WTC11 (cell line): ENCODE measurements around the gene NPW. TPM values are rescaled to one million over a fixed set of nuclear protein-coding genes. Genes with fewer than 3 reads are reported as not detected.

ENCODE experiments used
- ATAC-seq: fragments of 200-7000 bp; cut with Tn5 transposase; 2 replicates; pipeline ENCODE4 v1.10.0; 2021; ENCODE audit warnings: mild to moderate bottlenecking, moderate library complexity
- CTCF ChIA-PET: fragments of 300-600 bp; sonication (Branson Sonifier 250); formaldehyde crosslinking; loops from one replicate; lab custom pipeline; 2021; ENCODE audit warnings: antibody characterized with exemption; lab: Charles Lee
- POLR2A ChIA-PET: fragments of 350-600 bp; sonication (Branson Sonifier 250); formaldehyde crosslinking; loops from one replicate; lab custom pipeline; 2021; ENCODE audit warnings: antibody characterized with exemption; lab: Charles Lee
- DNase-seq: peaks from one replicate; pipeline ENCODE4 v3.0.0; 2021; ENCODE audit warnings: low spot score
- H3K27ac Mint-ChIP-seq: 2 replicates; pipeline ENCODE4 v1.8.0; 2021; ENCODE audit warnings: mixed read lengths
- H3K27me3 Mint-ChIP-seq: 2 replicates; pipeline ENCODE4 v1.8.0; 2021; ENCODE audit warnings: low read depth, mild to moderate bottlenecking, moderate library complexity, mixed read lengths
- H3K36me3 Mint-ChIP-seq: 2 replicates; pipeline ENCODE4 v1.8.0; 2021; ENCODE audit warnings: mixed read lengths
- H3K4me1 Mint-ChIP-seq: 2 replicates; pipeline ENCODE4 v1.8.0; 2022; ENCODE audit warnings: mixed read lengths
- H3K4me3 Mint-ChIP-seq: 2 replicates; pipeline ENCODE4 v1.8.0; 2021; ENCODE audit warnings: mild to moderate bottlenecking, moderate library complexity, mixed read lengths
- H3K9me3 Mint-ChIP-seq: 2 replicates; pipeline ENCODE4 v1.8.0; 2021; ENCODE audit warnings: mixed read lengths
- AFF4 ChIP-seq: sonication (generic); formaldehyde crosslinking; IDR thresholded peaks from 2 replicates; pipeline ENCODE4 v1.8.1; 2023; ENCODE audit warnings: mild to moderate bottlenecking, missing genetic modification reagents, borderline replicate concordance
- E2F4 ChIP-seq: sonication (generic); formaldehyde crosslinking; IDR thresholded peaks from 2 replicates; pipeline ENCODE4 v1.8.1; 2022; ENCODE audit warnings: low read depth, mild to moderate bottlenecking, moderate library complexity, missing genetic modification reagents, borderline replicate concordance
- HMGXB4 ChIP-seq: sonication (generic); formaldehyde crosslinking; IDR thresholded peaks from 2 replicates; pipeline ENCODE4 v1.8.1; 2023; ENCODE audit warnings: mild to moderate bottlenecking, moderate library complexity, missing genetic modification reagents
- IRF2 ChIP-seq: sonication (generic); formaldehyde crosslinking; IDR thresholded peaks from 2 replicates; pipeline ENCODE4 v1.8.0; 2022; ENCODE audit warnings: low read depth, missing genetic modification reagents, borderline replicate concordance
- MLX ChIP-seq: sonication (generic); formaldehyde crosslinking; IDR thresholded peaks from 2 replicates; pipeline ENCODE4 v1.8.1; 2023; ENCODE audit warnings: mild to moderate bottlenecking, missing genetic modification reagents, moderate library complexity
- NFATC4 ChIP-seq: fragments of 250-450 bp; sonication (Bioruptor Pico); IDR thresholded peaks from 2 replicates; pipeline ENCODE4 v1.9.0; 2021; ENCODE audit warnings: mild to moderate bottlenecking
- STAT6 ChIP-seq: sonication (generic); formaldehyde crosslinking; conservative IDR thresholded peaks from 2 replicates; pipeline ENCODE4 v1.8.1; 2023; ENCODE audit warnings: mild to moderate bottlenecking, low read depth, missing genetic modification reagents, moderate library complexity
- TCF7 ChIP-seq: sonication (generic); formaldehyde crosslinking; IDR thresholded peaks from 2 replicates; pipeline ENCODE4 v1.8.0; 2022; ENCODE audit warnings: mild to moderate bottlenecking, low read depth, missing genetic modification reagents, moderate library complexity
- TEAD4 ChIP-seq: sonication (generic); formaldehyde crosslinking; IDR thresholded peaks from 2 replicates; pipeline ENCODE4 v1.8.0; 2022; ENCODE audit warnings: mild to moderate bottlenecking, missing genetic modification reagents
- USF2 ChIP-seq: sonication (generic); formaldehyde crosslinking; IDR thresholded peaks from 2 replicates; pipeline ENCODE4 v1.8.1; 2023; ENCODE audit warnings: mild to moderate bottlenecking, missing genetic modification reagents, moderate library complexity
- ZBTB21 ChIP-seq: sonication (generic); formaldehyde crosslinking; IDR thresholded peaks from 2 replicates; pipeline ENCODE4 v1.8.1; 2023; ENCODE audit warnings: mild to moderate bottlenecking, missing genetic modification reagents, borderline replicate concordance
- ZMAT4 ChIP-seq: fragments of 250-450 bp; sonication (Bioruptor Pico); IDR thresholded peaks from 2 replicates; pipeline ENCODE4 v1.9.0; 2021; ENCODE audit warnings: mild to moderate bottlenecking
- ZNF396 ChIP-seq: fragments of 250-450 bp; sonication (Bioruptor Pico); IDR thresholded peaks from 2 replicates; pipeline ENCODE4 v1.8.0; 2021; ENCODE audit warnings: mild to moderate bottlenecking, moderate library complexity, borderline replicate concordance
- total RNA-seq: library from RNA; stranded (reverse); gene quantifications from 3 replicates; pipeline ENCODE4 v1.2.3, GENCODE V29; 2021

NPW gene
- total RNA-seq, 1 experiment from 2014 or later, result 15.2 TPM

- ATAC-seq, result peak; percentile 4; the same call in 1 of the 2 replicates
- POLR2A ChIA-PET, result interaction anchor here (0.9 to 1.4 kb wide), 2 partner anchors 86 to 163 kb away, joined by 4 to 5 read pairs; partner anchors contain the start of gene BRICD5
- TF ChIP-seq STAT6 (CRISPR knock-in tag) (no peak), ZMAT4 (CRISPR knock-in tag) (no peak), NFATC4 (CRISPR knock-in tag) (no peak), MLX (no peak), TCF7 (CRISPR knock-in tag) (no peak), ZNF396 (CRISPR knock-in tag) (no peak), TEAD4 (CRISPR knock-in tag) (no peak), IRF2 (no peak), AFF4 (no peak), ZBTB21 (CRISPR knock-in tag) (no peak), E2F4 (CRISPR knock-in tag) (no peak), HMGXB4 (CRISPR knock-in tag) (no peak), USF2 (CRISPR knock-in tag) (no peak)
These were observed 27.3 kb downstream of the NPW start for GRCh38 chr16:2046893-2047329.

More at GRCh38 chr16:2046893-2047329, 27.3 kb downstream of the NPW start:
- Mint-ChIP-seq H3K27me3 (no peaks in the 10 kb centered on the region), H3K4me1 (peaks cover 10% of the 10 kb centered on the region), H3K9me3 (no peaks in the 10 kb centered on the region), H3K4me3 (peak overlapping the region; percentile 91), H3K36me3 (peaks cover 3% of the 10 kb centered on the region; the same call in 1 of the 2 replicates), H3K27ac (peak overlapping the region; percentile 54)
- no peak for DNase-seq
- CTCF ChIA-PET, result interaction anchor here (1.3 to 3.6 kb wide), 7 partner anchors 10 to 94 kb away, joined by 3 to 27 read pairs (median 17); no protein-coding TSS in a partner anchor
